WTC11 (cell line): ENCODE results near the gene CHST11. TPM values are rescaled to one million over a fixed set of nuclear protein-coding genes. Genes with fewer than 3 reads are reported as not detected.

Experiments used
- ATAC-seq: fragments of 200-7000 bp; cut with Tn5 transposase; 2 replicates; pipeline ENCODE4 v1.10.0; 2021; ENCODE audit warnings: mild to moderate bottlenecking, moderate library complexity
- CTCF ChIA-PET: fragments of 300-600 bp; sonication (Branson Sonifier 250); formaldehyde crosslinking; loops from one replicate; lab custom pipeline; 2021; ENCODE audit warnings: antibody characterized with exemption; lab: Charles Lee
- POLR2A ChIA-PET: fragments of 350-600 bp; sonication (Branson Sonifier 250); formaldehyde crosslinking; loops from one replicate; lab custom pipeline; 2021; ENCODE audit warnings: antibody characterized with exemption; lab: Charles Lee
- DNase-seq: peaks from one replicate; pipeline ENCODE4 v3.0.0; 2021; ENCODE audit warnings: low spot score
- H3K27ac Mint-ChIP-seq: 2 replicates; pipeline ENCODE4 v1.8.0; 2021; ENCODE audit warnings: mixed read lengths
- H3K27me3 Mint-ChIP-seq: 2 replicates; pipeline ENCODE4 v1.8.0; 2021; ENCODE audit warnings: low read depth, mild to moderate bottlenecking, moderate library complexity, mixed read lengths
- H3K36me3 Mint-ChIP-seq: 2 replicates; pipeline ENCODE4 v1.8.0; 2021; ENCODE audit warnings: mixed read lengths
- H3K4me1 Mint-ChIP-seq: 2 replicates; pipeline ENCODE4 v1.8.0; 2022; ENCODE audit warnings: mixed read lengths
- H3K4me3 Mint-ChIP-seq: 2 replicates; pipeline ENCODE4 v1.8.0; 2021; ENCODE audit warnings: mild to moderate bottlenecking, moderate library complexity, mixed read lengths
- H3K9me3 Mint-ChIP-seq: 2 replicates; pipeline ENCODE4 v1.8.0; 2021; ENCODE audit warnings: mixed read lengths
- ATF2 ChIP-seq: sonication (generic); formaldehyde crosslinking; IDR thresholded peaks from 2 replicates; pipeline ENCODE4 v1.8.1; 2022; ENCODE audit warnings: low read depth, missing genetic modification reagents, borderline replicate concordance
- ETV6 ChIP-seq: sonication (generic); formaldehyde crosslinking; IDR thresholded peaks from 2 replicates; pipeline ENCODE4 v1.8.1; 2022; ENCODE audit warnings: mild to moderate bottlenecking, missing genetic modification reagents
- FOXJ3 ChIP-seq: sonication (generic); formaldehyde crosslinking; IDR thresholded peaks from 2 replicates; pipeline ENCODE4 v1.9.0; 2021; ENCODE audit warnings: missing genetic modification reagents, mild to moderate bottlenecking, borderline replicate concordance
- IRF2 ChIP-seq: sonication (generic); formaldehyde crosslinking; IDR thresholded peaks from 2 replicates; pipeline ENCODE4 v1.8.0; 2022; ENCODE audit warnings: low read depth, missing genetic modification reagents, borderline replicate concordance
- KAT7 ChIP-seq: sonication (generic); formaldehyde crosslinking; IDR thresholded peaks from 2 replicates; pipeline ENCODE4 v1.8.1; 2023; ENCODE audit warnings: missing genetic modification reagents, mild to moderate bottlenecking, borderline replicate concordance
- PREB ChIP-seq: sonication (generic); formaldehyde crosslinking; IDR thresholded peaks from 2 replicates; pipeline ENCODE4 v1.8.1; 2022; ENCODE audit warnings: mild to moderate bottlenecking, missing genetic modification reagents, moderate library complexity, borderline replicate concordance
- SMAD3 ChIP-seq: sonication (generic); formaldehyde crosslinking; IDR thresholded peaks from 2 replicates; pipeline ENCODE4 v1.8.0; 2022; ENCODE audit warnings: missing genetic modification reagents, mild to moderate bottlenecking, borderline replicate concordance
- STAT6 ChIP-seq: sonication (generic); formaldehyde crosslinking; conservative IDR thresholded peaks from 2 replicates; pipeline ENCODE4 v1.8.1; 2023; ENCODE audit warnings: mild to moderate bottlenecking, low read depth, missing genetic modification reagents, moderate library complexity
- TEAD1 ChIP-seq: sonication (generic); formaldehyde crosslinking; IDR thresholded peaks from 2 replicates; pipeline ENCODE4 v1.8.0; 2022; ENCODE audit warnings: mild to moderate bottlenecking, missing genetic modification reagents
- ZBTB43 ChIP-seq: sonication (generic); formaldehyde crosslinking; IDR thresholded peaks from 2 replicates; pipeline ENCODE4 v1.8.1; 2023; ENCODE audit warnings: mild to moderate bottlenecking, missing genetic modification reagents
- ZNF121 ChIP-seq: sonication (generic); formaldehyde crosslinking; IDR thresholded peaks from 2 replicates; pipeline ENCODE4 v1.8.0; 2023; ENCODE audit warnings: missing genetic modification reagents
- ZNF416 ChIP-seq: fragments of 250-450 bp; sonication (Bioruptor Pico); IDR thresholded peaks from 2 replicates; pipeline ENCODE4 v1.9.0; 2021; ENCODE audit warnings: mild to moderate bottlenecking, inconsistent platforms
- ZNF512 ChIP-seq: sonication (generic); formaldehyde crosslinking; IDR thresholded peaks from 2 replicates; pipeline ENCODE4 v1.8.1; 2022; ENCODE audit warnings: missing genetic modification reagents, borderline replicate concordance
- ZSCAN18 ChIP-seq: fragments of 250-450 bp; sonication (Bioruptor Pico); IDR thresholded peaks from 2 replicates; pipeline ENCODE4 v2.1.2; 2022; ENCODE audit warnings: mild to moderate bottlenecking, moderate library complexity
- total RNA-seq: library from RNA; stranded (reverse); gene quantifications from 3 replicates; pipeline ENCODE4 v1.2.3, GENCODE V29; 2021

The CHST11 gene
- total RNA-seq, 1 experiment from 2014 or later, result 24.2 TPM

- TF ChIP-seq ATF2 (no peak), ZNF416 (CRISPR knock-in tag) (no peak)
These were observed 292.8 kb downstream of the CHST11 start (continued) for GRCh38 chr12:104749545-104749944.

- no peaks in the 10 kb centered on the region for H3K9me3 Mint-ChIP-seq
- no peak for DNase-seq
- H3K27ac Mint-ChIP-seq, result peak overlapping the region; percentile 88
- peaks cover 59% of the 10 kb centered on the region for H3K4me1 Mint-ChIP-seq
- H3K27me3 Mint-ChIP-seq, result no peaks in the 10 kb centered on the region
- POLR2A ChIA-PET, result no interaction called here
- TF ChIP-seq KAT7 (CRISPR knock-in tag), result no peak
- no peak for TF ChIP-seq STAT6
- TF ChIP-seq PREB (CRISPR knock-in tag), result no peak
- TF ChIP-seq FOXJ3 (CRISPR knock-in tag), result no peak
- no peak for TF ChIP-seq ZBTB43 (CRISPR knock-in tag)
- no peak for TF ChIP-seq IRF2
- no peak for TF ChIP-seq SMAD3 (CRISPR knock-in tag)
- TF ChIP-seq, all 79 proteins: peak for 0
- CTCF ChIA-PET, result interaction anchor here (1.3 to 1.9 kb wide), 3 partner anchors 11 to 40 kb away, joined by 4 to 7 read pairs (median 4); no protein-coding TSS in a partner anchor
- Mint-ChIP-seq H3K4me3 (peak overlapping the region; percentile 14; the same call in 1 of the 2 replicates), H3K36me3 (no peaks in the 10 kb centered on the region)
- ATAC-seq, result no peak
These were observed 293.3 kb downstream of the CHST11 start for GRCh38 chr12:104750061-104750460.

GRCh38 chr12:104751120-104751519 lies 294.4 kb downstream of the CHST11 start:
- DNase-seq, result no peak
- Mint-ChIP-seq H3K9me3 (no peaks in the 10 kb centered on the region), H3K36me3 (no peaks in the 10 kb centered on the region), H3K4me1 (peaks cover 59% of the 10 kb centered on the region), H3K4me3 (peak overlapping the region; percentile 30), H3K27ac (peak overlapping the region; percentile 90), H3K27me3 (no peaks in the 10 kb centered on the region)
- ChIA-PET POLR2A (interaction anchor here (0.6 kb wide), 1 partner anchor 12 kb away, joined by 4 read pairs; no protein-coding TSS in a partner anchor), CTCF (interaction anchor here (1.3 kb wide), 1 partner anchor 39 kb away, joined by 5 read pairs; no protein-coding TSS in a partner anchor)
- peak; percentile 30 for ATAC-seq
- TF ChIP-seq ETV6 (CRISPR knock-in tag) (peak; percentile 67), ZNF121 (CRISPR knock-in tag) (no peak), ZNF512 (CRISPR knock-in tag) (no peak), TEAD1 (CRISPR knock-in tag) (0 out of 2 replicates have a peak, but pooled peaks have one; percentile 46), ZSCAN18 (CRISPR knock-in tag) (no peak)
